Osteoblast (primary cell): ENCODE data around the gene NAT14. TPM values are rescaled to one million over a fixed set of nuclear protein-coding genes. Genes with fewer than 3 reads are reported as not detected.

ENCODE experiments used
- DNase-seq: peaks from one replicate; pipeline ENCODE4 v3.0.0; 2011; ENCODE audit warnings: low spot score, mixed read lengths; ENCODE audit not compliant: insufficient read length; ENCODE audit errors: missing footprints
- H2AFZ ChIP-seq: 2 replicates; pipeline ENCODE4 v1.6.0; 2011; ENCODE audit warnings: mild to moderate bottlenecking, low read length
- H3K27ac ChIP-seq: 2 replicates; pipeline ENCODE4 v1.5.1; 2011; ENCODE audit warnings: mild to moderate bottlenecking, low read depth, low read length, moderate library complexity
- H3K27me3 ChIP-seq: 2 replicates; pipeline ENCODE4 v1.6.0; 2012; ENCODE audit warnings: mild to moderate bottlenecking, control low read depth, inconsistent platforms, low read length, moderate library complexity; ENCODE audit not compliant: insufficient read depth
- H3K36me3 ChIP-seq: 2 replicates; pipeline ENCODE4 v1.5.1; 2011; ENCODE audit warnings: mild to moderate bottlenecking, low read length, control low read depth, moderate library complexity; ENCODE audit not compliant: insufficient read depth
- H3K4me1 ChIP-seq: 2 replicates; pipeline ENCODE4 v1.5.1; 2011; ENCODE audit warnings: mild to moderate bottlenecking, low read length, control low read depth, moderate library complexity; ENCODE audit not compliant: insufficient read depth
- H3K4me2 ChIP-seq: 2 replicates; pipeline ENCODE4 v1.6.0; 2011; ENCODE audit warnings: mild to moderate bottlenecking, low read length; ENCODE audit not compliant: insufficient read depth
- H3K4me3 ChIP-seq: fragments of 200-600 bp; sonication (generic); 3 replicates; pipeline ENCODE4 v1.5.1; 2012; ENCODE audit warnings: mild to moderate bottlenecking, low read length, inconsistent platforms; ENCODE audit not compliant: insufficient read depth
- H3K79me2 ChIP-seq: 2 replicates; pipeline ENCODE4 v1.6.0; 2012; ENCODE audit warnings: mild to moderate bottlenecking, low read length, control low read depth, inconsistent platforms; ENCODE audit not compliant: insufficient read depth
- H3K9me3 ChIP-seq: 2 replicates; pipeline ENCODE4 v1.5.1; 2011; ENCODE audit warnings: low read depth, low read length, control low read depth
- H4K20me1 ChIP-seq: 2 replicates; pipeline ENCODE4 v1.6.0; 2012; ENCODE audit warnings: mild to moderate bottlenecking, low read length, control low read depth; ENCODE audit not compliant: insufficient read depth
- total RNA-seq: library from RNA; depleted of rRNA; stranded (reverse); fragments of >200 nt; gene quantifications from 2 replicates; pipeline ENCODE4 v1.2.3, GENCODE V29; 2012
- TF ChIP-seq, protein P1 (sequence below): IDR thresholded peaks from 2 replicates; pipeline ENCODE4 v1.5.1; 2011; ENCODE audit warnings: mild to moderate bottlenecking, low read depth, low read length, moderate library complexity; ENCODE audit errors: extremely low read depth

Gene NAT14
- total RNA-seq, 1 donor, result 11.2 TPM

DNA sequence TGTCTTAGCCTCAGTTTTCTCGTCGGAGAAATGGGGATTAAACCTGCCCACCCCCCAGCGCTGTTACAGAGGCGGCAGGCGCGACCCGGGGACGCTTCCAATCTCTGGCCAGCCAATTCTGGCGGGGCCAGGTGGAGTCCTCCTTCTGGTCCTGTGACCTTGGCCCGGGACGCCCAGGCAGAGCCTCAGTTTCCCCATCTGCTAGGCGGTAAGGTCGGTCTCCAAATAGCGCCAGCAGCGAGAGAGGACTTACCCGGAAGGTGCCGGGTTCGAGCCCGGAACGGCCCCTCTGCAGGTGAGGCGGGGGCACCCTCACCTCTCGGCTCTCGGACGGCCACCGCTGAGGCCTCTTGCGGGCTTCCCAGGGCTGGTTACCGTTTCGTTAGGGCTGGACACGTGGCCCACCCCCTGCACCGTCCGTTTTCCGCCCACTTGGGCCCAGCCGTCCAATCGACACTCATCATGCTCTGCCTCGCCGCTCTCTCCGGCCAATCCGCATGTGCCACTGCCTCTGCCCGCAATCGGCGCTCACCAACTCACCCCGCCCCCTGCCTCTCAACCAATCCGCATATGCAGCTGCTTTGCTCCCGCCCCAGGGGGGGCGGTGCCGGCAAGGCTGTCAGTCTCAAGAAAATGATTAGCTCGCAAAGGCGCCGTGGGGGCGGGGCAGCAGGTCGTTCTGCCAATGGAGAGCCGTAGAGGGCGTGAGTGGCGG, 23.6 kb upstream of the NAT14 start, which contains the start of gene ISOC2:
Gene ISOC2 (minus strand): TSS at position 384 of the 715 bp plus-strand sequence. CDS start 5,156 bp downstream, outside the sequence.
- Histone ChIP-seq H3K4me1 (peaks cover 17% of the 10 kb centered on the region), H3K36me3 (no peaks in the 10 kb centered on the region), H3K4me2 (peak within 1 kb of the TSS; percentile 96), H3K27me3 (no peaks in the 10 kb centered on the region), H3K27ac (peak within 1 kb of the TSS; percentile 90), H3K9me3 (no peaks in the 10 kb centered on the region), H2AFZ (peak within 1 kb of the TSS; percentile 84), H3K79me2 (peaks cover 11% of the 10 kb centered on the region), H4K20me1 (peaks cover 11% of the 10 kb centered on the region), H3K4me3 (peak within 1 kb of the TSS; percentile 97)
- DNase-seq, result peak; percentile 100
- TF ChIP-seq, protein P1, sequence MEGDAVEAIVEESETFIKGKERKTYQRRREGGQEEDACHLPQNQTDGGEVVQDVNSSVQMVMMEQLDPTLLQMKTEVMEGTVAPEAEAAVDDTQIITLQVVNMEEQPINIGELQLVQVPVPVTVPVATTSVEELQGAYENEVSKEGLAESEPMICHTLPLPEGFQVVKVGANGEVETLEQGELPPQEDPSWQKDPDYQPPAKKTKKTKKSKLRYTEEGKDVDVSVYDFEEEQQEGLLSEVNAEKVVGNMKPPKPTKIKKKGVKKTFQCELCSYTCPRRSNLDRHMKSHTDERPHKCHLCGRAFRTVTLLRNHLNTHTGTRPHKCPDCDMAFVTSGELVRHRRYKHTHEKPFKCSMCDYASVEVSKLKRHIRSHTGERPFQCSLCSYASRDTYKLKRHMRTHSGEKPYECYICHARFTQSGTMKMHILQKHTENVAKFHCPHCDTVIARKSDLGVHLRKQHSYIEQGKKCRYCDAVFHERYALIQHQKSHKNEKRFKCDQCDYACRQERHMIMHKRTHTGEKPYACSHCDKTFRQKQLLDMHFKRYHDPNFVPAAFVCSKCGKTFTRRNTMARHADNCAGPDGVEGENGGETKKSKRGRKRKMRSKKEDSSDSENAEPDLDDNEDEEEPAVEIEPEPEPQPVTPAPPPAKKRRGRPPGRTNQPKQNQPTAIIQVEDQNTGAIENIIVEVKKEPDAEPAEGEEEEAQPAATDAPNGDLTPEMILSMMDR, result no peak

DNA sequence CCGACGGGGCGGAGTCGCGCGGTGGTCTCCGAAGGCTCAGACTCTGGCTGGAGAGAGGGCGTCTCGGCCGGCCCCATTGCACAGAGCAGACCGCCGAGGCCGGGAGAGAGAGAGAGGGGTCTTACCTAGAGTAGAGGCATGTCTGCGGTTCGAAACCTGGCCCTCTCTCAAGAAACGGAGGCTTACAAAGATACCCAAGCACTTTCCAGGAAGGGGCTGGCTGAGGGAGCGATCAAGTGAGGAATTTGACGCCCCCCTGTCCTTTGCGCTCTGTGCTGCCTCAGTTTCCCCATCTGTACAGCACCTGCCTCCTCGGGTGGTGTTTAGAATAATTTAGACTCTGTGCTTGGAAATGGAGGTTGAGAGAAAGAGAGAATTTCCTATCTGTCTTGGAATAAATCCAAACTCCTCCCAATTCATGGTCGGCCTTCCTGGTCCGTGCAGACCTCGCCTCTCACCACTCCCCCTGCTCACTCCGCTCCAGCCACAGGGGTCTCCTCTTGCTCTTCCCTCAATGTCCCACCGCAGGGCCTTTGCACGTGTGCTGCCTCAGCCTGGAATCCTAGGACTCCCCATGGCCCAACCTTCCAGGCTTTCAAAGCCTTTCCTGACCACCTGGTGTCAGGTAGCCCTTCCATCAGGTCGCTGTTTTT, 22.9 kb upstream of the NAT14 start:
- Histone ChIP-seq H3K27me3 (no peaks in the 10 kb centered on the region), H3K27ac (peak overlapping the region; percentile 64), H3K9me3 (no peaks in the 10 kb centered on the region), H2AFZ (peak overlapping the region; percentile 84), H3K79me2 (peaks cover 11% of the 10 kb centered on the region), H3K36me3 (no peaks in the 10 kb centered on the region), H3K4me1 (peaks cover 19% of the 10 kb centered on the region), H4K20me1 (peaks cover 8% of the 10 kb centered on the region), H3K4me3 (peak overlapping the region; percentile 97), H3K4me2 (peak overlapping the region; percentile 85)
- DNase-seq, result no peak
- TF ChIP-seq, protein P1, result no peak

- Histone ChIP-seq H3K4me3 (no peak overlapping the region), H3K27ac (no peak overlapping the region), H3K27me3 (no peaks in the 10 kb centered on the region), H3K9me3 (no peaks in the 10 kb centered on the region), H4K20me1 (peaks cover 8% of the 10 kb centered on the region), H3K4me2 (no peak overlapping the region), H3K36me3 (no peaks in the 10 kb centered on the region), H3K79me2 (peaks cover 11% of the 10 kb centered on the region), H3K4me1 (peaks cover 26% of the 10 kb centered on the region), H2AFZ (no peak overlapping the region)
- no peak for DNase-seq
- TF ChIP-seq, protein P1, result no peak
Observed at GRCh38 chr19:55462722-55463121, 22.3 kb upstream of the NAT14 start.

GRCh38 chr19:55463583-55464031, 21.4 kb upstream of the NAT14 start:
- Histone ChIP-seq H3K4me1 (peaks cover 30% of the 10 kb centered on the region), H3K27me3 (no peaks in the 10 kb centered on the region), H3K27ac (no peak overlapping the region), H3K79me2 (peaks cover 11% of the 10 kb centered on the region), H3K36me3 (no peaks in the 10 kb centered on the region), H3K4me3 (no peak overlapping the region), H3K4me2 (no peak overlapping the region), H4K20me1 (peaks cover 8% of the 10 kb centered on the region), H3K9me3 (no peaks in the 10 kb centered on the region), H2AFZ (no peak overlapping the region)
- TF ChIP-seq, protein P1, result no peak
- no peak for DNase-seq
